Endothelial cell (in vitro differentiated cells): ENCODE measurements around the gene RHOT1. TPM values are rescaled to one million over a fixed set of nuclear protein-coding genes. Genes with fewer than 3 reads are reported as not detected.

ENCODE experiments used
- DNase-seq: peaks from one replicate; pipeline ENCODE4 v3.0.0; 2021; ENCODE audit warnings: low spot score
- H3K27ac Mint-ChIP-seq: one replicate; pipeline ENCODE4 v1.8.0; 2021; ENCODE audit warnings: mixed read lengths, inconsistent platforms; ENCODE audit not compliant: unreplicated experiment
- H3K27me3 Mint-ChIP-seq: one replicate; pipeline ENCODE4 v1.8.0; 2021; ENCODE audit warnings: mild to moderate bottlenecking, moderate library complexity, mixed read lengths, inconsistent platforms; ENCODE audit not compliant: unreplicated experiment
- H3K36me3 Mint-ChIP-seq: one replicate; pipeline ENCODE4 v1.8.0; 2021; ENCODE audit warnings: mild to moderate bottlenecking, low read depth, mixed read lengths, inconsistent platforms; ENCODE audit not compliant: unreplicated experiment
- H3K4me1 Mint-ChIP-seq: one replicate; pipeline ENCODE4 v1.8.0; 2021; ENCODE audit warnings: mild to moderate bottlenecking, mixed read lengths, inconsistent platforms; ENCODE audit not compliant: unreplicated experiment
- H3K4me3 Mint-ChIP-seq: one replicate; pipeline ENCODE4 v1.8.0; 2021; ENCODE audit warnings: mild to moderate bottlenecking, mixed read lengths, inconsistent platforms; ENCODE audit not compliant: unreplicated experiment
- H3K9me3 Mint-ChIP-seq: one replicate; pipeline ENCODE4 v1.8.0; 2021; ENCODE audit warnings: mixed read lengths, inconsistent platforms; ENCODE audit not compliant: unreplicated experiment
- CTCF ChIP-seq: fragments of 200-600 bp; sonication (generic); IDR thresholded peaks from one replicate; pipeline ENCODE4 v1.5.0; 2021; ENCODE audit warnings: antibody characterized with exemption; ENCODE audit not compliant: unreplicated experiment
- total RNA-seq: library from RNA; stranded (reverse); fragmentation: NEBNext Ultra II Directional; extraction: Animal tissue kit (Norgen Biotek cat#: 25700); gene quantifications from one replicate; pipeline ENCODE4 v1.2.1, GENCODE V29; 2021; ENCODE audit not compliant: unreplicated experiment

The RHOT1 gene
- total RNA-seq, 1 donor from 2014 or later: 21.4 TPM

GRCh38 chr17:32240750-32241149 is 98.4 kb downstream of the RHOT1 start:
- H3K27ac Mint-ChIP-seq: no peak overlapping the region
- H3K4me3 Mint-ChIP-seq: no peak overlapping the region
- no peaks in the 10 kb centered on the region for H3K4me1 Mint-ChIP-seq
- no peaks in the 10 kb centered on the region for H3K9me3 Mint-ChIP-seq
- TF ChIP-seq CTCF: no peak
- DNase-seq: no peak
- peaks cover 4% of the 10 kb centered on the region for H3K27me3 Mint-ChIP-seq
- no peaks in the 10 kb centered on the region for H3K36me3 Mint-ChIP-seq

- DNase-seq: no peak
- TF ChIP-seq CTCF: no peak
- H3K4me3 Mint-ChIP-seq: no peak overlapping the region
- peaks cover 3% of the 10 kb centered on the region for H3K27me3 Mint-ChIP-seq
- H3K36me3 Mint-ChIP-seq: no peaks in the 10 kb centered on the region
- H3K4me1 Mint-ChIP-seq: no peaks in the 10 kb centered on the region
- no peak overlapping the region for H3K27ac Mint-ChIP-seq
- H3K9me3 Mint-ChIP-seq: no peaks in the 10 kb centered on the region
Observed at GRCh38 chr17:32241640-32242039, 99.3 kb downstream of the RHOT1 start.

- no peaks in the 10 kb centered on the region for H3K36me3 Mint-ChIP-seq
- DNase-seq: no peak
- H3K4me1 Mint-ChIP-seq: no peaks in the 10 kb centered on the region
- H3K27ac Mint-ChIP-seq: no peak overlapping the region
- H3K9me3 Mint-ChIP-seq: no peaks in the 10 kb centered on the region
- H3K27me3 Mint-ChIP-seq: no peaks in the 10 kb centered on the region
- TF ChIP-seq CTCF: no peak
- H3K4me3 Mint-ChIP-seq: no peak overlapping the region
Observed at GRCh38 chr17:32249475-32249874, 107.2 kb downstream of the RHOT1 start.

GRCh38 chr17:32253117-32253611 is 110.9 kb downstream of the RHOT1 start:
- H3K4me3 Mint-ChIP-seq: no peak overlapping the region
- H3K36me3 Mint-ChIP-seq: no peaks in the 10 kb centered on the region
- H3K9me3 Mint-ChIP-seq: no peaks in the 10 kb centered on the region
- H3K4me1 Mint-ChIP-seq: peaks cover 1% of the 10 kb centered on the region
- peak; percentile 83 for DNase-seq
- H3K27ac Mint-ChIP-seq: no peak overlapping the region
- H3K27me3 Mint-ChIP-seq: no peaks in the 10 kb centered on the region
- peak; percentile 85 for TF ChIP-seq CTCF

- Mint-ChIP-seq H3K4me3 (no peak overlapping the region), H3K27ac (no peak overlapping the region), H3K4me1 (peaks cover 4% of the 10 kb centered on the region), H3K36me3 (no peaks in the 10 kb centered on the region), H3K9me3 (no peaks in the 10 kb centered on the region), H3K27me3 (peaks cover under 1% of the 10 kb centered on the region)
- no peak for DNase-seq
- TF ChIP-seq CTCF: no peak
Observed at GRCh38 chr17:32256012-32256700, 113.9 kb downstream of the RHOT1 start.
